ENCODE data around the gene SFRP5.

GRCh38 chr10:97811958-97812357, 40.2 kb upstream of the SFRP5 start:
- TF ChIP-seq NFIC (IDR thresholded peaks at IDR 0.05) = no peak
- TF ChIP-seq EP300 (IDR thresholded peaks at IDR 0.05; ENCODE audit: borderline replicate concordance) = no peak
- TF ChIP-seq USF1 (IDR thresholded peaks at IDR 0.05) = no peak
- no peak for TF ChIP-seq TAF1 (IDR thresholded peaks at IDR 0.05; ENCODE audit: low read depth)

Data from Ishikawa (cell line).